ENCODE results near the gene SMG7.

The SMG7 gene

GRCh38 chr1:183592733-183593132, 120.4 kb downstream of the SMG7 start:
- DNase-seq (ENCODE audit: low read depth): no peak

GRCh38 chr1:183593356-183593755, 121.1 kb downstream of the SMG7 start:
- no peak for DNase-seq (ENCODE audit: low read depth)

- DNase-seq (ENCODE audit: low read depth): no peak
Observed at GRCh38 chr1:183595537-183595936, 123.2 kb downstream of the SMG7 start.

GRCh38 chr1:183596500-183596899, 124.2 kb downstream of the SMG7 start:
- no peak for DNase-seq (ENCODE audit: low read depth)

DNA sequence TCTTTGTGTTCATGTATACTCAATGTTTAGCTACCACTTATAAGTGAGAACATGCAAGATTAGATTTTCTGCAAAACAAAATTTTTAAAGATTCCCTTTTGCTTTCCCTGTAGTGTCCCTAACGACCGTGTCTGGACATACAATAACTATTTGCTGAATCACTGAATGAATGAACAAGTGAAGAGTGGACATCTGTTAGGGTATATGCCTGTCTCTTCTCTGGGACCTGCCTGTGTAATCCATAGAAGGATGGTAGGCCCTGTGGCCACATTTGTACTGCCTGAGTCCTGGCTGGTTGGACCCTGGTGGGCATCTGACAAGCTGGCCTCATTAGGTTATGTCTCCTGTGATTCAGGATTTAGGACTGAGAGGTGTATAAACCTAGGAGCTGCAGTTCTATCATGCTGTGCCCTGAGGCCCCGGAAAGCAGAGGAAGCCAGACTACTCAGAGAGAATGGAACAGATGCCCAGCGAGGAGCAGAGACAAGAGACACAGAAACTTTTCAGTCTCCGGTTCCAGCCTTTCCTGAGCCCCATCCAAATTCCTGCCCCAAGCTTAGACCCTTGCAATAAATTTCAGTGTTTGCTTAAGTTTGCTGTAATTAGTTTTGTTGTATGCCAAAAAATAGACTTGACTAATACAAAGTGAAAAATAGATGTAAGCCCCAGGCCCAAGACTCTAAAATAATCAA, 125.5 kb downstream of the SMG7 start:
- no peak for DNase-seq (ENCODE audit: low read depth)

- no peak for DNase-seq (ENCODE audit: low read depth)
Observed at GRCh38 chr1:183598386-183598785, 126.1 kb downstream of the SMG7 start.

DNA sequence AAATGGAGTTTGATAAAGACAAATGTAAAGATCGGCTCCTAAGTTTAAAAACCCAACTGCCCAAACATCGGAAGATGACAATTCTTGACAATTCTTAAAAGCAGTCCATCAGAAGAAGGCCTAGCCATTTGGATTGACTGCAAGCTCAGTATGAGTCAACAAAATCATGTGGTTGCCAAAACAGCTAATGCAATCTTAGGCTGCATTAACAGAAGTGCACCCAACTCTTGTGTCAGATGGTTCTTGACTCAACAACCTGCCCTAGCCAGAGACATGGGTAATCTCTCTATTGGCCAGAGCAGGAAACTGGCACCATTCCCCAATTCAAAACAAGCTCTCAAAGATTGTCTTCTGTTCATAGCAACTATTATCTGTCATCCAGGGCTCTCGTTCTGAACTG, 127.8 kb downstream of the SMG7 start:
- no peak for DNase-seq (ENCODE audit: low read depth)

GRCh38 chr1:183600634-183601033, 128.3 kb downstream of the SMG7 start:
- DNase-seq (ENCODE audit: low read depth): no peak

DNA sequence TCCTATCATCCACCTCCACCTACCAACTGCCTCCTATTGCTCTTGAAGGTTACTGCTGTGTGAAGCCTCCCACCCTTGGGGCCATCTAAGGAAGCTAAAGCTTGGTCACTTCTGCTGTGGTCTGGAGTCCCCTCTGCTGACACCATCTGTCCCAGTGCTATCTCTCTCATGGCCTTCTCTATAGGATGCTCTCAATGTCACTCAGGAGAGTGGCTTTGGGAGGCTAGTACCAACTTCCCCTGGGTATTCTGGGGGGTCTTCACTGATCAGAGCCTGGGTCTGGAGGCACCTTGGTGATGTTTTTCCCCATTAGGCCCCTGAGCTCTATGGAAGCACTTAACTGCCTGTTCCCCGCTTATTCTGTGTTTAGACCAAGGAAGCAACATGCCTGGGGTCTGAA, 130.2 kb downstream of the SMG7 start:
- no peak for DNase-seq (ENCODE audit: low read depth)

All from activated T-helper 1 cell treated with Interleukin-2 at 50 U/mL for 16 hours (primary cell).